ENCODE data around the gene PRAME.

DNA sequence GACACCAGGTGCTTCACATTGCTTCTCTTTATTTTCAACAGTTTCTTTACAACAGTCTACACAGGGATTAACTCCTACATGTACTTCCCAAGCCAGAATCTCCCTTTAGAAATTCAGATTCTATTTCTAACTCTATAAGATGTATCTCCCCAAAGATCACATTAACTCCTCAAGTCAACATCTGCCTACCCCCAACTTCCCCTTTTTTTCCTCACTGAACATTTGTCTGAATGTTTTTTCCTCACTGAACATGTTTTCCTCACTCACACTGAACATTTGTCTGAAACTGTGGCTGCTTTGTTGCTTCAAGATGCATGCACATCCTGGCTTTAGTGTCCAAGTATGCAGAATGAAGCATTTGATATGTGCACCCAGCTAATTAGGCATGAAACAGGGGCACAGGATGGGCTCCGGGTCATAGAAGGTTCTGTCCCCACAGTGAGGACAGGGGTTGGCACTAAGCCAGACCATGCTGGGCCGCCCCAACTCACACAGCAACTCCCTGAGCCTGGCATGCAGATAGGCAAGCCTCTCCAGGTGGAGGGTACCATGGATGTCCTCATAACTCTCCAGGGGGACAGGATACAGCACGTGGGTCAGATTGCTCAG, 11.3 kb downstream of the PRAME start:
- TF ChIP-seq CTCF (IDR thresholded peaks at IDR 0.05; ENCODE audit: poor library complexity) = no peak
- no peak for TF ChIP-seq EZH2 (IDR thresholded peaks at IDR 0.05; ENCODE audit: borderline replicate concordance)
- no peak for TF ChIP-seq EZH2phosphoT487 (IDR thresholded peaks at IDR 0.05; ENCODE audit: low read depth, severe bottlenecking, unreplicated experiment)

Data from hepatocyte (in vitro differentiated cells).